ENCODE measurements around the gene NCLN.
A peak's percentile ranks its signal among the peaks of the same experiment; 100 is the strongest.

Gene NCLN

GRCh38 chr19:3142292-3142670 lies 43.4 kb upstream of the NCLN start:
- DNase-seq (ENCODE audit: insufficient read length, low spot score), result no peak
- TF ChIP-seq, protein P1, sequence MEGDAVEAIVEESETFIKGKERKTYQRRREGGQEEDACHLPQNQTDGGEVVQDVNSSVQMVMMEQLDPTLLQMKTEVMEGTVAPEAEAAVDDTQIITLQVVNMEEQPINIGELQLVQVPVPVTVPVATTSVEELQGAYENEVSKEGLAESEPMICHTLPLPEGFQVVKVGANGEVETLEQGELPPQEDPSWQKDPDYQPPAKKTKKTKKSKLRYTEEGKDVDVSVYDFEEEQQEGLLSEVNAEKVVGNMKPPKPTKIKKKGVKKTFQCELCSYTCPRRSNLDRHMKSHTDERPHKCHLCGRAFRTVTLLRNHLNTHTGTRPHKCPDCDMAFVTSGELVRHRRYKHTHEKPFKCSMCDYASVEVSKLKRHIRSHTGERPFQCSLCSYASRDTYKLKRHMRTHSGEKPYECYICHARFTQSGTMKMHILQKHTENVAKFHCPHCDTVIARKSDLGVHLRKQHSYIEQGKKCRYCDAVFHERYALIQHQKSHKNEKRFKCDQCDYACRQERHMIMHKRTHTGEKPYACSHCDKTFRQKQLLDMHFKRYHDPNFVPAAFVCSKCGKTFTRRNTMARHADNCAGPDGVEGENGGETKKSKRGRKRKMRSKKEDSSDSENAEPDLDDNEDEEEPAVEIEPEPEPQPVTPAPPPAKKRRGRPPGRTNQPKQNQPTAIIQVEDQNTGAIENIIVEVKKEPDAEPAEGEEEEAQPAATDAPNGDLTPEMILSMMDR (IDR thresholded peaks at IDR 0.05; ENCODE audit: insufficient read depth, missing control alignments), result no peak
- no peak for FAIRE-seq

DNA sequence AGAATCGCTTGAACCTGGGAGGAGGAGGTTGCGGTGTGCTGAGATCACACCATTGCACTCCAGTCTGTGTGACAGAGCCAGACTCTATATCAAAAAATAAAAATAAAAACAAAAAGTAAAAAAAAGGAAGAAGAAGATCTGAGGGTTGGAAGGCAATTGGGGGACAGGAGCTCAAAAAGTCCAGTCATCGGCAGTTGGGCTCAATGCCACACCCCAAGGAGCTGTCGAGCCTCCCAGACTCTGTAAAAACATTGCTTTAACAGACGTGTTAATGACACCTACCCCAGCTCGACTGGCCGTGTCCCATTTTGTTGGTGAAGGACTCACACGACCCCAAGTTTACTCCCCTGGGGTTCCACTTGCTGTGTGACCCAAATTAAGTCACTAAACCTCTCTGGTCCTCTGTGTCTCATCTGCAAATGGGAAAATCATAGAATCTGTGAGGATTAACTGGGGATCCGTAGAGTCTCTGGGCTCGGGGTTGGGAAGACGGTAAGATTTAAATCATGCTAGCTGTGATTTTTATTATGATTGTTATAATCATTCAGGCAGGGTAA lies 42.9 kb upstream of the NCLN start:
- TF ChIP-seq, protein P1 (IDR thresholded peaks at IDR 0.05; ENCODE audit: insufficient read depth, missing control alignments), result no peak
- no peak for DNase-seq (ENCODE audit: insufficient read length, low spot score)
- FAIRE-seq, result no peak

DNA sequence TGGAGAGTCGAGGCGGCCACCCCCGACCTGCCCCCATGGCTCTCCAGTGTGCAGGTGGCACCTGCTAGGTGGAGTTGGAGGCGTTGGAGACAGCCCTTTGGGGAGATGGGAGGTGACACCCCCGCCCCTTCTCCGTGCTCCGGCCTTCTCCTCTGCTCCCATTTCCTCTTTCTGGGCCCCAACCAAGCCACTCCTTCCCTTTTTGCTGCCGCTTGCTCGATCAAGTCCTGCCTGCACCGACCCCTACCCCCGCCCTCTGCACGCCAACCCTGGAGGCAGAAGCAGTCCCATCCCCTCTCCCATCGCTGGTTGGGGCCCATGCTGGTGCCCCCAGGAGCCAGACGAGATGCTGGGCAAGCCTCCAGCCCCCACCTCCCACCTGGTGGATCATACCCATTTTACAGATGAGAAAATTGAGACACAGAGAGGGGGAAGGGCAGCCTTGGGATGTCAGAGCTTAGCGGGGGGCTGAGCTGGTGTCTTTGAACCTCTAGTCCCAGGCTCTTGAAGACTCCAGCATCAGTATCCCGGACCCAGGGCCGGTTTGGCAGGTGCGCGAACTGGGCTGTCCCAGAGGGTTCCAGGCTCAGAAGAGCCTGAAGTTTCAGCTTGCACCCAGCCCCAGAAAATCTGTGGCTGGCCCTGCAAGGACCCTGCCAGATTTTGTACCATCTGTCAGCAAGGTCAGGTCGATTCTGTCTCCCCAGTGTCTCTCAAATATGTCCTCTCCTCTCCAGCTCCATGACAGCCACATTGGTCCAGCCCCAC lies 39.6 kb upstream of the NCLN start:
- DNase-seq (ENCODE audit: insufficient read length, low spot score), result no peak
- no peak for FAIRE-seq
- TF ChIP-seq, protein P1 (IDR thresholded peaks at IDR 0.05; ENCODE audit: insufficient read depth, missing control alignments), result no peak

GRCh38 chr19:3146677-3147100 lies 39.0 kb upstream of the NCLN start:
- TF ChIP-seq, protein P1 (IDR thresholded peaks at IDR 0.05; ENCODE audit: insufficient read depth, missing control alignments), result peak; percentile 34
- FAIRE-seq (no peak), DNase-seq (ENCODE audit: insufficient read length, low spot score) (no peak)

- TF ChIP-seq, protein P1 (IDR thresholded peaks at IDR 0.05; ENCODE audit: insufficient read depth, missing control alignments), result no peak
- no peak for FAIRE-seq
- DNase-seq (ENCODE audit: insufficient read length, low spot score), result no peak
Observed at GRCh38 chr19:3148503-3148902, 37.2 kb upstream of the NCLN start.

DNA sequence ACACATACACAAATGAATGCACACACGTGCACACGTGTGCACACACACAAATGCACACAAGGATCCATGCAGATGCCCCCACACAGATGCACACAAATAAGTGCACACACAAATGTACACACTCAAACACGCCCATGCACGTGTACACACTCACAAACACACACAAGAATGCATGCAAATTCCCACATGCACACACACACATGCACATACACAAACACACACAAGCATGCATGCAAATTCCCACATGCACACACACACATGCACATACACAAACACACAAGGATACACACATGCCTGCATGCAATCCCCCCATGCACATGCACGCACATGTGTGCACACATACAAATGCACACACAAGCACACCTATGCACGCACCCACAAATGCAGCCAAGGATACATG lies 36.6 kb upstream of the NCLN start:
- FAIRE-seq (no peak), DNase-seq (ENCODE audit: insufficient read length, low spot score) (no peak)
- TF ChIP-seq, protein P1 (IDR thresholded peaks at IDR 0.05; ENCODE audit: insufficient read depth, missing control alignments), result no peak
